IPS-11a (cell line): Measurements from ENCODE around the gene TNFRSF12A.
A peak's percentile ranks its signal among the peaks of the same experiment; 100 is the strongest.

ENCODE experiments used
- H3K4me3 ChIP-seq: one replicate; pipeline ENCODE4 v1.5.1; 2013; ENCODE audit warnings: low read depth, low read length, control low read depth

TNFRSF12A gene

GRCh38 chr16:3025032-3026002 is 5.1 kb downstream of the TNFRSF12A start:
- H3K4me3 ChIP-seq: no peak overlapping the region

GRCh38 chr16:3026003-3026378 is 5.8 kb downstream of the TNFRSF12A start:
- H3K4me3 ChIP-seq: no peak overlapping the region

- H3K4me3 ChIP-seq: no peak overlapping the region
Measured at GRCh38 chr16:3026609-3027488, 6.7 kb downstream of the TNFRSF12A start.

- no peak overlapping the region for H3K4me3 ChIP-seq
Measured at GRCh38 chr16:3027489-3027795, 7.3 kb downstream of the TNFRSF12A start.

- H3K4me3 ChIP-seq: no peak overlapping the region
Measured at GRCh38 chr16:3027983-3028715, 8.0 kb downstream of the TNFRSF12A start.

- H3K4me3 ChIP-seq: no peak overlapping the region
Measured at GRCh38 chr16:3028716-3029319, 8.7 kb downstream of the TNFRSF12A start.

- H3K4me3 ChIP-seq: no peak overlapping the region
Measured at GRCh38 chr16:3029491-3030221, 9.5 kb downstream of the TNFRSF12A start.

- H3K4me3 ChIP-seq: no peak overlapping the region
Measured at GRCh38 chr16:3030222-3031212, 10.3 kb downstream of the TNFRSF12A start.

- H3K4me3 ChIP-seq: no peak overlapping the region
Measured at GRCh38 chr16:3032624-3033023, 12.5 kb downstream of the TNFRSF12A start.

- H3K4me3 ChIP-seq: no peak overlapping the region
Measured at GRCh38 chr16:3035289-3035971, 15.3 kb downstream of the TNFRSF12A start.

GRCh38 chr16:3035972-3036725 is 16.0 kb downstream of the TNFRSF12A start:
- H3K4me3 ChIP-seq: peak overlapping the region; percentile 58

GRCh38 chr16:3036726-3037315 is 16.7 kb downstream of the TNFRSF12A start, which contains the start of gene BICDL2:
Gene BICDL2 (minus strand): TSS chr16:3036944. CDS start chr16:3035496, 1,448 bp downstream.
- peak within 1 kb of the TSS; percentile 58 for H3K4me3 ChIP-seq

- no peak overlapping the region for H3K4me3 ChIP-seq
Measured at GRCh38 chr16:3038256-3038655, 18.1 kb downstream of the TNFRSF12A start.

GRCh38 chr16:3038896-3039295 is 18.7 kb downstream of the TNFRSF12A start:
- H3K4me3 ChIP-seq: no peak overlapping the region

GRCh38 chr16:3042376-3042775 is 22.2 kb downstream of the TNFRSF12A start:
- no peak overlapping the region for H3K4me3 ChIP-seq

GRCh38 chr16:3044708-3045107 is 24.5 kb downstream of the TNFRSF12A start:
- H3K4me3 ChIP-seq: peak overlapping the region; percentile 13
